ENCODE measurements around the gene CDC25C. TPM values are rescaled to one million over a fixed set of nuclear protein-coding genes. Genes with fewer than 3 reads are reported as not detected.

CDC25C gene
- total RNA-seq = 1.2 to 1.6 TPM (median 1.6 TPM) in 3 replicates
- long read RNA-seq, partial matches to known transcripts = 0 of 5 reads
- long read RNA-seq, other reads (novel, unspliced or antisense) = 1 of 5 reads

DNA sequence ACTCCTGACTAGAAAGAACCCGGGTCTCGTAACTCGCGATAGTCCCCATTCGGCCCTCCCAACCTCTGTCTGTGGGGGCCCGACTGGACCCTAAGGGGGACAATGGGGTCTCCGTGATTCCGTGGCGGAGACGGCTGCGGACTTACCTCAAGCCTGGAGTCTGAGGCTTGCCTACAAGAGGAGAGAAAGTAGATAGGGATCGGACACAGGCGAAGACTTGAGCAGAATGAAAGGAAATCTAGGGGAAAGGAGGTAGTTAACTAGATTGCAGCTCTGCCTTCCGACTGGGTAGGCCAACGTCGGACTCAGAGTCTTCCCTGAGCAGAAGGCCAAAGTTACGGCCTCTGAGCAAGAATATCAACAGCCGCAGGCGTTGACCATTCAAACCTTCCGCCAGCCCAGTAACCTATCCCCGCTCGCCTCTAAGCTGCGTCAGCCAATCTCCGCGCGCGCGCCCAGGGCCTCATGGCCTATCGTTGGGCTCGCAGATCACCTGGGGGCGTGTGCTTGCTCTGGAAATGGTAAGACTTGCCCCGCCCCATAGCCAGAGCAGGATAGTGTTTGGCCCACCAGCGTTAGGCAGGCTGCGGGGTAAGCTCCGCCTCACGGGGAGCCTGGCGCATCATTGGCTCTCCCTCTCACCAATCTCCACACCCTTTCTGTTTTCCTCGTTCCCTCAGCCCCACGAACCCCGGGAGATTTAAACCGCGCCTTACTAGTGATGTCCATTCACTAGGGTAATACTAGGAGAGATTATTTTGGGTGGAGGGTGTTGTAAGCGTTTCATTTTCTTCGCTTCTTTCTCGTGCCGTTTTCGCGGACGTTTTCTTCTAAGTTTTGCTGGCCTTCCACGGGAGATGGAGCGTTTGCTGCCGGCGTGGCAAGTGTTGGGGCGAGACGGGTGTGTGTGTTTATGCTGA lies at the start of gene CDC25C:
Gene CDC25C, minus strand, starts transcription at position 356 of the 920 bp plus-strand sequence. CDS start 624 bp downstream, outside the sequence.
- H3K4me1 Mint-ChIP-seq (ENCODE audit: low read depth) = peaks cover 24% of the 10 kb centered on the region
- DNase-seq (ENCODE audit: low spot score) = peak; percentile 99
- TF ChIP-seq, protein P1, sequence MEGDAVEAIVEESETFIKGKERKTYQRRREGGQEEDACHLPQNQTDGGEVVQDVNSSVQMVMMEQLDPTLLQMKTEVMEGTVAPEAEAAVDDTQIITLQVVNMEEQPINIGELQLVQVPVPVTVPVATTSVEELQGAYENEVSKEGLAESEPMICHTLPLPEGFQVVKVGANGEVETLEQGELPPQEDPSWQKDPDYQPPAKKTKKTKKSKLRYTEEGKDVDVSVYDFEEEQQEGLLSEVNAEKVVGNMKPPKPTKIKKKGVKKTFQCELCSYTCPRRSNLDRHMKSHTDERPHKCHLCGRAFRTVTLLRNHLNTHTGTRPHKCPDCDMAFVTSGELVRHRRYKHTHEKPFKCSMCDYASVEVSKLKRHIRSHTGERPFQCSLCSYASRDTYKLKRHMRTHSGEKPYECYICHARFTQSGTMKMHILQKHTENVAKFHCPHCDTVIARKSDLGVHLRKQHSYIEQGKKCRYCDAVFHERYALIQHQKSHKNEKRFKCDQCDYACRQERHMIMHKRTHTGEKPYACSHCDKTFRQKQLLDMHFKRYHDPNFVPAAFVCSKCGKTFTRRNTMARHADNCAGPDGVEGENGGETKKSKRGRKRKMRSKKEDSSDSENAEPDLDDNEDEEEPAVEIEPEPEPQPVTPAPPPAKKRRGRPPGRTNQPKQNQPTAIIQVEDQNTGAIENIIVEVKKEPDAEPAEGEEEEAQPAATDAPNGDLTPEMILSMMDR (IDR thresholded peaks at IDR 0.05) = no peak
- H3K9me3 Mint-ChIP-seq (ENCODE audit: low read depth) = no peaks in the 10 kb centered on the region
- H3K36me3 Mint-ChIP-seq (ENCODE audit: low read depth) = no peaks in the 10 kb centered on the region
- H3K4me3 Mint-ChIP-seq (ENCODE audit: unreplicated experiment) = peak within 1 kb of the TSS; percentile 75
- H3K27ac Mint-ChIP-seq (ENCODE audit: unreplicated experiment) = peak within 1 kb of the TSS; percentile 86
- H3K27me3 Mint-ChIP-seq (ENCODE audit: low read depth) = no peaks in the 10 kb centered on the region

GRCh38 chr5:138372653-138373052 lies 41.0 kb upstream of the CDC25C start:
- H3K27ac Mint-ChIP-seq (ENCODE audit: unreplicated experiment) = peak overlapping the region; percentile 52
- DNase-seq (ENCODE audit: low spot score) = no peak
- peaks cover 4% of the 10 kb centered on the region for H3K36me3 Mint-ChIP-seq (ENCODE audit: low read depth)
- H3K27me3 Mint-ChIP-seq (ENCODE audit: low read depth) = no peaks in the 10 kb centered on the region
- peaks cover 35% of the 10 kb centered on the region for H3K4me1 Mint-ChIP-seq (ENCODE audit: low read depth)
- TF ChIP-seq, protein P1 (IDR thresholded peaks at IDR 0.05) = no peak
- no peak overlapping the region for H3K4me3 Mint-ChIP-seq (ENCODE audit: unreplicated experiment)
- H3K9me3 Mint-ChIP-seq (ENCODE audit: low read depth) = no peaks in the 10 kb centered on the region

- H3K9me3 Mint-ChIP-seq (ENCODE audit: low read depth) = no peaks in the 10 kb centered on the region
- no peaks in the 10 kb centered on the region for H3K27me3 Mint-ChIP-seq (ENCODE audit: low read depth)
- no peak overlapping the region for H3K27ac Mint-ChIP-seq (ENCODE audit: unreplicated experiment)
- H3K4me3 Mint-ChIP-seq (ENCODE audit: unreplicated experiment) = no peak overlapping the region
- H3K4me1 Mint-ChIP-seq (ENCODE audit: low read depth) = peaks cover 35% of the 10 kb centered on the region
- no peaks in the 10 kb centered on the region for H3K36me3 Mint-ChIP-seq (ENCODE audit: low read depth)
- TF ChIP-seq, protein P1 (IDR thresholded peaks at IDR 0.05) = no peak
- no peak for DNase-seq (ENCODE audit: low spot score)
These were observed 40.6 kb upstream of the CDC25C start for GRCh38 chr5:138372225-138372624.

DNA sequence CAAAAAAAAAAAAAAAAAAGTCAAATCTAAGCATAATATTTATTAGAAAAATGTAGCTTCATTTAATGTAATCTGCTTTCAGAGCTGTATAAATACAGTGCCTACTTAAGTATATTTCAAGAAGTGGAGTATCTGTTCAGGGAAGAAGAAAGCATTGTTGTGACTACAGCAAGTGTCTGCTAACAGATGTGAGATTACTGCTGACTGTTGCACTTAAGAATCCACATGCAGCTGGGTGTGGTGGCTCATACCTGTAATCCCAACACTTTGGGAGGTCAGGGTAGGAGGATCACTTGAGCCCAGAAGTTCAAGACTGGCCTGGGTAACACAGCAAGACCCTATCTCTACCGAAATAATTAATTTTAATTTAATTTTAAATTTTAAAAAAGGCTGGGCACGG lies 39.9 kb upstream of the CDC25C start:
- Mint-ChIP-seq H3K4me3 (ENCODE audit: unreplicated experiment) (no peak overlapping the region), H3K4me1 (ENCODE audit: low read depth) (peaks cover 41% of the 10 kb centered on the region), H3K27me3 (ENCODE audit: low read depth) (no peaks in the 10 kb centered on the region), H3K27ac (ENCODE audit: unreplicated experiment) (peak overlapping the region; percentile 90), H3K9me3 (ENCODE audit: low read depth) (no peaks in the 10 kb centered on the region), H3K36me3 (ENCODE audit: low read depth) (no peaks in the 10 kb centered on the region)
- no peak for DNase-seq (ENCODE audit: low spot score)
- TF ChIP-seq, protein P1 (IDR thresholded peaks at IDR 0.05) = no peak

- Mint-ChIP-seq H3K27ac (ENCODE audit: unreplicated experiment) (peak overlapping the region; percentile 90), H3K36me3 (ENCODE audit: low read depth) (no peaks in the 10 kb centered on the region), H3K27me3 (ENCODE audit: low read depth) (no peaks in the 10 kb centered on the region), H3K4me3 (ENCODE audit: unreplicated experiment) (no peak overlapping the region), H3K9me3 (ENCODE audit: low read depth) (no peaks in the 10 kb centered on the region), H3K4me1 (ENCODE audit: low read depth) (peaks cover 42% of the 10 kb centered on the region)
- DNase-seq (ENCODE audit: low spot score) = no peak
- TF ChIP-seq, protein P1 (IDR thresholded peaks at IDR 0.05) = no peak
These were observed 38.9 kb upstream of the CDC25C start for GRCh38 chr5:138370537-138370936.
